ENCODE measurements around the gene PAK5.

The PAK5 gene

GRCh38 chr20:9518576-9519175 lies 320.2 kb downstream of the PAK5 start:
- DNase-seq (ENCODE audit: low read depth), result no peak
- no peak for TF ChIP-seq CTCF (IDR thresholded peaks at IDR 0.05; ENCODE audit: low read depth, low read length, missing control alignments)
- in situ Hi-C loops (cut with HindIII; ENCODE audit: low sequenced_read_pairs), result no loop called here
- no peak overlapping the region for H3K4me3 ChIP-seq (ENCODE audit: low read depth, low read length)

DNA sequence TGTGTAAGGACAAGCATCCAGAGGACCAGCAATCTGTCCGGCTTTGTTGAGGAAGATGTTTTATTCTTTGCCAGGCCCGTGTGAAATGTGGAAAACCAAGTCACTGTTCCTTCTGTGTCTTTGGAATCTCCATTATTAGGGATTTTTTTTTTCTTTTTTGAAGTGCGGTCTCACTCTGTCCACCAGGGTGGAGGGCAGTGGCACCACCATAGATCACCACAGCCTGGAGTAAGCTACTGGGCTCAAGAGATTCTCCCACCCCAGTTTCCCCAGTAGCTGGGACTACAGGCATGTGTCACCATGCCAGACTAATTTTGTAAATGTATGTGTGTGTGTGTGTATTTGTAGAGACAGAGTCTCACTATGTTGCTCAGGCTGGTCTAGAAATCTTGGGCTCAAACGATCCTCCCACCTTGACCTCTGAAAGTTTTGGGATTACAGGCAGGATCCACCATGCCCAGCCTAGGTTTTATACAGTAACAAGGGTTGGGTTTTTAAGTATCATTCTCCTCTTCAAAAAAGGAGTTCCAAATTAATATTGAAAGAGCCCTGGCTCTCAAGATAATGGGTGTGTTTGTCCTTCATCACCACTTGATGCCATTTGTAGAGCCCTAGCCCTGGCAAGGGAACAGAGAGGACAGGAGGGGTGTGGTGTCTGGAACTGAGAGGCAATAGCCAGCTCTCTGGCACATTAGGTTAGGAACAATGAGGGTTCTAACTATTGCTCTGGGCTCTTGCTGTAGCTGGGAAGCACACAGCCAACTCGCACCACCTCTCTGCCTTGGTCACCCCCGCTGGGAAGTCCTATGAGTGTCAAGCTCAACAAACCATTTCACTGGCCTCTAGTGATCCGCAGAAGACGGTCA lies 321.3 kb downstream of the PAK5 start:
- in situ Hi-C loops (cut with HindIII; ENCODE audit: low sequenced_read_pairs), result no loop called here
- DNase-seq (ENCODE audit: low read depth), result no peak
- peak; percentile 1 for TF ChIP-seq CTCF (IDR thresholded peaks at IDR 0.05; ENCODE audit: low read depth, low read length, missing control alignments)
- H3K4me3 ChIP-seq (ENCODE audit: low read depth, low read length), result no peak overlapping the region

DNA sequence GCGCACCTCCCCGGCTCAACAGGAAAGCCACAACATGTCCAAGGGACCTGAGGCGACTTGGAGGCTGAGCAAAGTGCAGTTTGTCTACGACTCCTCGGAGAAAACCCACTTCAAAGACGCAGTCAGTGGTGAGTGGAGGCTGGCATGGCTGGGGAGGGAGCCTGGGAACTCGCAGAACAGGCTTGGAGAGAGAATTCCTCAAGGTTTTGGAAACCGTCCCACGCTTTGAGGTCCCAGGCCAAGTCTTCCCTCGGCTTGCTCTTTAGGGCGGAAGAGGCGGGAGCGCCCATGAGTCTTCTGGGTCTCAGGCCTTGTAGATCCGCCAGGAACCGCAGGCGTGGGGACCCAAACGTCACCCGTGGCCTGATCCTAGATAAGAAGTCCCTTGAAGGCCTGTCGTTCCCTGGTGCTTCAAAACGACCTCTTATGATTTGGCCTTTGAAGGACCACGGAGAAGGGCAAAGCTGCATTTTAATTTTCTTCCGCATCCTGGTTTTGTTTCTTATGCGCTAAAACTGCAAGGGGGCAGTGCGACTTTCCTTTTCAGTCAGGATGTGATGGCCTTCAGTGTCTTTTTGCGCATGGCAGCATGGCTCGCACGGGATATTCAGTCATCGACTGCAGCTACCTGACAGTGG lies 322.5 kb downstream of the PAK5 start:
- in situ Hi-C loops (cut with HindIII; ENCODE audit: low sequenced_read_pairs), result no loop called here
- H3K4me3 ChIP-seq (ENCODE audit: low read depth, low read length), result peak overlapping the region; percentile 28
- TF ChIP-seq CTCF (IDR thresholded peaks at IDR 0.05; ENCODE audit: low read depth, low read length, missing control alignments), result no peak
- peak; percentile 51 for DNase-seq (ENCODE audit: low read depth)

GRCh38 chr20:9515741-9516233 lies 323.1 kb downstream of the PAK5 start:
- H3K4me3 ChIP-seq (ENCODE audit: low read depth, low read length), result peak overlapping the region; percentile 28
- no peak for DNase-seq (ENCODE audit: low read depth)
- no peak for TF ChIP-seq CTCF (IDR thresholded peaks at IDR 0.05; ENCODE audit: low read depth, low read length, missing control alignments)
- in situ Hi-C loops (cut with HindIII; ENCODE audit: low sequenced_read_pairs), result no loop called here

- TF ChIP-seq CTCF (IDR thresholded peaks at IDR 0.05; ENCODE audit: low read depth, low read length, missing control alignments), result no peak
These were observed 323.7 kb downstream of the PAK5 start for GRCh38 chr20:9515214-9515585.

GRCh38 chr20:9514461-9515213 lies 324.2 kb downstream of the PAK5 start, which contains the start of gene LAMP5:
Gene LAMP5, plus strand, starts transcription at chr20:9514590. Its CDS starts 263 bp downstream, at chr20:9514853.
- in situ Hi-C loops (cut with HindIII; ENCODE audit: low sequenced_read_pairs), result no loop called here
- DNase-seq (ENCODE audit: low read depth), result no peak
- TF ChIP-seq CTCF (IDR thresholded peaks at IDR 0.05; ENCODE audit: low read depth, low read length, missing control alignments), result no peak
- peak within 1 kb of the TSS; percentile 33 for H3K4me3 ChIP-seq (ENCODE audit: low read depth, low read length)

More at GRCh38 chr20:9515214-9515585, 323.7 kb downstream of the PAK5 start:
- DNase-seq (ENCODE audit: low read depth), result no peak
- in situ Hi-C loops (cut with HindIII; ENCODE audit: low sequenced_read_pairs), result no loop called here
- H3K4me3 ChIP-seq (ENCODE audit: low read depth, low read length), result no peak overlapping the region
